ENCODE results near the gene TRMT13.

TRMT13 gene

DNA sequence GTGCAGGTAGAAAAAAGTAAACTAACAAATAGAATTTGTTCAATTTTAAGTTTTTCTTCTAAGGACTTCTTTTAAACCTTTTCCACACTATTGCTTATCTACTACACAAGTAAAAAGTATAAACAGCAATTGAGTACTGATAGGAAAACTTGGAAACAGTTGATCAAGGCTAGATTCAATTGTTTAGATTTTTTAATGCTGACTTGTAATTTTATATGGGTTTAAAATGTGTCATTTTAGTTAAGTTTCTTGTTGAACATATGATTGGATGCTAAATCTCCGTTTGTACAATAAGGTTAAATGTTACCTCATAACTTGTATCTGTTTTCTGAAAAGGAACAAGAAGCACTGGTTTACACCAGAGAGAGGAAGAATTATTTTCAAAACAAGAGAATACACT, 5.7 kb upstream of the TRMT13 start:
- no peak overlapping the region for H3K4me3 ChIP-seq (ENCODE audit: severe bottlenecking)
- peaks cover 9% of the 10 kb centered on the region for H3K4me1 ChIP-seq (ENCODE audit: insufficient read depth, poor library complexity, severe bottlenecking)
- ATAC-seq (ENCODE audit: low read depth) = no peak
- H3K27ac ChIP-seq (ENCODE audit: poor library complexity, severe bottlenecking) = no peak overlapping the region
- no peaks in the 10 kb centered on the region for H3K9me3 ChIP-seq (ENCODE audit: severe bottlenecking)
- H3K27me3 ChIP-seq (ENCODE audit: insufficient read depth, poor library complexity, severe bottlenecking) = no peaks in the 10 kb centered on the region
- H3K36me3 ChIP-seq (ENCODE audit: low read depth) = peaks cover 14% of the 10 kb centered on the region
- TF ChIP-seq, protein P1, sequence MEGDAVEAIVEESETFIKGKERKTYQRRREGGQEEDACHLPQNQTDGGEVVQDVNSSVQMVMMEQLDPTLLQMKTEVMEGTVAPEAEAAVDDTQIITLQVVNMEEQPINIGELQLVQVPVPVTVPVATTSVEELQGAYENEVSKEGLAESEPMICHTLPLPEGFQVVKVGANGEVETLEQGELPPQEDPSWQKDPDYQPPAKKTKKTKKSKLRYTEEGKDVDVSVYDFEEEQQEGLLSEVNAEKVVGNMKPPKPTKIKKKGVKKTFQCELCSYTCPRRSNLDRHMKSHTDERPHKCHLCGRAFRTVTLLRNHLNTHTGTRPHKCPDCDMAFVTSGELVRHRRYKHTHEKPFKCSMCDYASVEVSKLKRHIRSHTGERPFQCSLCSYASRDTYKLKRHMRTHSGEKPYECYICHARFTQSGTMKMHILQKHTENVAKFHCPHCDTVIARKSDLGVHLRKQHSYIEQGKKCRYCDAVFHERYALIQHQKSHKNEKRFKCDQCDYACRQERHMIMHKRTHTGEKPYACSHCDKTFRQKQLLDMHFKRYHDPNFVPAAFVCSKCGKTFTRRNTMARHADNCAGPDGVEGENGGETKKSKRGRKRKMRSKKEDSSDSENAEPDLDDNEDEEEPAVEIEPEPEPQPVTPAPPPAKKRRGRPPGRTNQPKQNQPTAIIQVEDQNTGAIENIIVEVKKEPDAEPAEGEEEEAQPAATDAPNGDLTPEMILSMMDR (IDR thresholded peaks at IDR 0.05; ENCODE audit: poor library complexity, severe bottlenecking) = no peak
- no peak for DNase-seq (ENCODE audit: low spot score)

DNA sequence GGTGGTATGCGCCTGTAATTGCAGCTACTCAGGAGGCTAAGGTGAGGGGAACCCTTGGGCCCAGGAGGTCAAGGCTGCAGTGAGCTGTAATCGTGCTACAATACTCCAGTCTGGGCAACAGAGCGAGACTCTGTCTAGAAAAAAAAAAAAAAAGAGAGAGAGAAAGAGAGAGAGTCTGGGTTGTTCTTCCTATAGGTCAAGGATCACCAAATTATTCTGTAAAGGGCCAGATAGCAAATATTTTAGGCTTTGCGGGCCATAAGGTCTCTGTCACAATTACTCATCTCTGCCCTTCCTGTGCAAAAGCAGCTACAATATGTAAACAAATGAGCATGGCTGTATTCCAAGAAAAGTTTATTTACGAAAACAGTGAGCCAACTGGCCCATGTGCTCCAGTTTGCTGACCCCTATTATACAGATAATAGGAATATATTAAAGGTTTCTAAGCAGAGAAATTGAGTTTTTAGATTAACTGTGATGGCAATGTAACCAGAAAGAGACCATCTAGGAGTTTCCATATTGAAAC, 2.3 kb upstream of the TRMT13 start:
- Histone ChIP-seq H3K27me3 (ENCODE audit: insufficient read depth, poor library complexity, severe bottlenecking) (no peaks in the 10 kb centered on the region), H3K27ac (ENCODE audit: poor library complexity, severe bottlenecking) (no peak overlapping the region), H3K4me1 (ENCODE audit: insufficient read depth, poor library complexity, severe bottlenecking) (peaks cover 17% of the 10 kb centered on the region), H3K36me3 (ENCODE audit: low read depth) (peaks cover 9% of the 10 kb centered on the region), H3K4me3 (ENCODE audit: severe bottlenecking) (no peak overlapping the region), H3K9me3 (ENCODE audit: severe bottlenecking) (no peaks in the 10 kb centered on the region)
- no peak for ATAC-seq (ENCODE audit: low read depth)
- TF ChIP-seq, protein P1 (IDR thresholded peaks at IDR 0.05; ENCODE audit: poor library complexity, severe bottlenecking) = no peak
- no peak for DNase-seq (ENCODE audit: low spot score)

DNA sequence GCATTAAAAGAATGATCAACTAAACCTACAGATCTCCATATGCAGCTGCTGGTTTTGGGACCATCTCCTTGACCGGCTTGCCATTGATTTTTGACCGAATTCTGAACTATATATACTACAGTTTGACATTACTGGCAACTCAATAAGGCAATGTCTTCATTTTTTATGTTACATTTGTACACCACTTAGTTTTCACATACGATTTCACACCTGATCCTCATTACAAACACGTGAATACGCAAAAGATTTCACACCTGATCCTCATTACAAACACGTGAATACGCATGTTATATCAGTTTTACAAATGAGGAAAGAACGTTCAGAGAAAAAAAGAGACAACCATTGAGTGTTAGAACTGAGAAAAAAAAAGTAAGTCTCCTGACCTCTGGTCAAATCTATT, 1.3 kb upstream of the TRMT13 start:
- Histone ChIP-seq H3K27me3 (ENCODE audit: insufficient read depth, poor library complexity, severe bottlenecking) (no peaks in the 10 kb centered on the region), H3K36me3 (ENCODE audit: low read depth) (peaks cover 13% of the 10 kb centered on the region), H3K4me3 (ENCODE audit: severe bottlenecking) (peak overlapping the region; percentile 81), H3K27ac (ENCODE audit: poor library complexity, severe bottlenecking) (peak overlapping the region; percentile 43), H3K9me3 (ENCODE audit: severe bottlenecking) (no peaks in the 10 kb centered on the region), H3K4me1 (ENCODE audit: insufficient read depth, poor library complexity, severe bottlenecking) (peaks cover 17% of the 10 kb centered on the region)
- TF ChIP-seq, protein P1 (IDR thresholded peaks at IDR 0.05; ENCODE audit: poor library complexity, severe bottlenecking) = no peak
- no peak for DNase-seq (ENCODE audit: low spot score)
- ATAC-seq (ENCODE audit: low read depth) = no peak

DNA sequence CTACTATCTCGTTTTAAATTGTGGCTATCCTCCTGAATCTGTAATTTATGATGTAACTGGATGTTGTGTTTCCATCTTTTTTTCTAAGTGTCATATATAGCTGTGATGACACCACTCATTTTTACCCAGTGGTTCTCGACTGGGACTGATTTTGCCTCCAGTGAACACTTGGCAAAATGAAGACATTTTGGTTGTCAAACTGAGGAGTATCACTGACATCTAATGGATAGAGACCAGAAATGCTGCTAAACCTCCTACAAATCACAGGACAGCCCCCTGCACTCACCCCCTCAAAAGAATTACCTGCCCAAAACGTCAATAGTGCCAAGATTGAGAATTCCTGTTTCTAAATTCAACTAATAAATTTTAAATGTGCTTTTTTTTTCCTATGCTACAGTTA, 1.9 kb downstream of the TRMT13 start:
- ATAC-seq (ENCODE audit: low read depth) (no peak), DNase-seq (ENCODE audit: low spot score) (no peak)
- Histone ChIP-seq H3K9me3 (ENCODE audit: severe bottlenecking) (no peaks in the 10 kb centered on the region), H3K27me3 (ENCODE audit: insufficient read depth, poor library complexity, severe bottlenecking) (no peaks in the 10 kb centered on the region), H3K27ac (ENCODE audit: poor library complexity, severe bottlenecking) (no peak overlapping the region), H3K36me3 (ENCODE audit: low read depth) (peaks cover 44% of the 10 kb centered on the region), H3K4me3 (ENCODE audit: severe bottlenecking) (no peak overlapping the region), H3K4me1 (ENCODE audit: insufficient read depth, poor library complexity, severe bottlenecking) (peaks cover 17% of the 10 kb centered on the region)
- TF ChIP-seq, protein P1 (IDR thresholded peaks at IDR 0.05; ENCODE audit: poor library complexity, severe bottlenecking) = peak; percentile 14

DNA sequence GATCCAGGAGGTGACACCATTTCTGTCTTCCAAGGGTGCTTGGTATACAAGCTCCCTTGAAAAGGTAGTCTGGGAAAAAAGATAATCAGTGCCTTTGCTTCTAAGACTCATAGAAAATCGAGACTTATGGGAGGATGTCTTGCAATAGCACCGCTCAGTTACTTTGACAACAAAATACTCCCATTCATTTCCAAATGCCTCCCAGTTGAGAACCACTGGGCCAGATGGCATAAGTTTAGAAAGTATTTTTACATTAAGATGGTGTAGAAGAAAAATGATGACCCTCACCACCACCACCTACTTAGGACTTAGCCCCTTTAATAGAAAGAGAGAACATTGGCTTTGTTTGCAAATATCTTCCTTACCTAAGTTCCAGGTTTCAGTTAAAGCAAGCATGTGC, 4.6 kb downstream of the TRMT13 start:
- H3K36me3 ChIP-seq (ENCODE audit: low read depth) = peaks cover 71% of the 10 kb centered on the region

More for the DNA sequence above, 4.6 kb downstream of the TRMT13 start:
- peaks cover 8% of the 10 kb centered on the region for H3K4me1 ChIP-seq (ENCODE audit: insufficient read depth, poor library complexity, severe bottlenecking)
- no peak overlapping the region for H3K4me3 ChIP-seq (ENCODE audit: severe bottlenecking)
- no peak overlapping the region for H3K27ac ChIP-seq (ENCODE audit: poor library complexity, severe bottlenecking)
- H3K9me3 ChIP-seq (ENCODE audit: severe bottlenecking) = no peaks in the 10 kb centered on the region
- DNase-seq (ENCODE audit: low spot score) (no peak), ATAC-seq (ENCODE audit: low read depth) (no peak)
- TF ChIP-seq, protein P1 (IDR thresholded peaks at IDR 0.05; ENCODE audit: poor library complexity, severe bottlenecking) = no peak
- no peaks in the 10 kb centered on the region for H3K27me3 ChIP-seq (ENCODE audit: insufficient read depth, poor library complexity, severe bottlenecking)
